ENCODE data around the gene YEATS2.
"Not testable (repeated sequence)": the region's sequence is repeated elsewhere in the genome, so short reads cannot be mapped to it uniquely, and the experiment has no call there.

The YEATS2 gene

DNA sequence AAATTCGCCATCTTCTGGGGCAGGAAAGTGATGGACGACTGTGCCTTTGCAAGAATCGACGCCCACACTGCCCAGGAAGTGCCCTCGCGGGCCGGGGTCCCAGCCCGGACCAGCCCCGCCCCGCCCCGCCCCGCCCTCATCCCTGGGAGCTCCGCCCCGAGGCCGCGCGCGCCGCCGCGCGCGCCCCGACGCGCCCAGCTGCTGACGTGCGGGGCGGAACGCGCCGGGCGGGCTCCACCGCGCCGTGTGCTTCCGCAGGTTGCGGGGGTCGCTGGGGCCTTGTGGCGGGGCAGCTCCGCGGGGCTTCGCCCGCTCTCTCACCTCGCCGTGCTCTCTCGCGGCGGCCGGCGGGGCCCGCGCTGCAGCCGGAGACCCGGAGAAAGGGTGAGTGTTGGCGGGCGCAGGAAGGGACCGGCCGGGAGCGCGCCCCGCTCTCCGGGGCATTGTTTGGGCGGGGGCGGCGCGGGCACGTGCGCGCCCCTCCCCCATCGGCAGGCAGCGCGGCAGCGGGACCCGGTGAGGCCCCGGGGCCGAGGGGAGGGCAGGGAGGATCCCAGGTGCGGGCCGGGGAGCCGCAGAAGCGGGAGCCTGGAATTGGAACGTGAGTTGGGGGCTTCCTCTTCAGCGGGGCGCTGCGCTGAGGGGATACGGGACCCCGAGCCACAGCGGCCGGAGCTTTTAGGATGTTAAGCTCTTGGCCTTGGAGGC is at the start of gene YEATS2:
YEATS2 (plus strand) TSS at position 188 of the 708 bp plus-strand sequence. CDS start 17,366 bp downstream, outside the sequence.
- DNase-seq: peak; percentile 78

DNA sequence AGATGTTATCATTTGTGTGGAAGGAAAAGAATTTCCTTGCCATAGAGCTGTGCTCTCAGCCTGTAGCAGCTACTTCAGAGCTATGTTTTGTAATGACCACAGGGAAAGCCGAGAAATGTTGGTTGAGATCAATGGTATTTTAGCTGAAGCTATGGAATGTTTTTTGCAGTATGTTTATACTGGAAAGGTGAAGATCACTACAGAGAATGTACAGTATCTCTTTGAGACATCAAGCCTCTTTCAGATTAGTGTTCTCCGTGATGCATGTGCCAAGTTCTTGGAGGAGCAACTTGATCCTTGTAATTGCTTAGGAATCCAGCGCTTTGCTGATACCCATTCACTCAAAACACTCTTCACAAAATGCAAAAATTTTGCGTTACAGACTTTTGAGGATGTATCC is 47.0 kb upstream of the YEATS2 start:
- no peak for DNase-seq

DNA sequence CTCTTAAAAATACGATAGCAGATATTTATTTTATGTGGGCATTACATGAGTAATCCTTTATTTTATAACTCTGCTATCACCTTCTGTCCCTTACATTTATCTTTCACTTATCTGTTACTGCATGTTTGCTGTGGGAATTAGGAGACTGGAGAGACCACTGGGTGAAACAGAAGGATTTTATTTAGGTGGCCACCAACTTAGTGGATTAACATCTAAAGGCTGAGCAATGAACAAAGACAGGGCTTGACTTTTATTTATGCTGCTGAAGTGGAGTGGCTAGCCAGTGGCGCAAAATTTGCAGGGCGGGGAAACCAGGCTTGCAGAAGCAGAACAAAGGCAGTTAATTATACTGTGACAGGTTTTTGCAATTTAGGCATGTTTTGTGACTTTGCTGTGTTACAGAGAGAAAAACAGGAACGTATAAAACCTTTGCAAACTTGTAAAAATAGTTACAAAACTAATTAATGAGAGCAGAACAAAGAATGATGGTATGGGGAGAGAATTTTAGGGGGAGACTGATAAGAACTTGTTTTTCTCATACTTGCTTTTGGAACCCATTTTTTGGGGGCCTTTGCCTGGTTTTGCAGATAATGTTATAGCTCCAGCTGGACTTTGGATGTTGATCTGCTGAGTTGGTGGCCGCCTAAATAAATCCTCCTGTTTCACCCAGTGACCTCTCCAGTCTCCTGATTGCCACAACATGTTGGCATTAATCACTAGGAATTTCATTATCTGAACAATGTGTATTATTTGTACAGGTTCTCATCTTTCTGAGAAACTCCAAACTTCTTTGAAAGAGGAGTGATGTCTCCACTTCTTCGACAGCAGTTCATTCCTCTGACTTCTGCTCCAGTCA is 44.2 kb upstream of the YEATS2 start:
- DNase-seq: no peak

DNA sequence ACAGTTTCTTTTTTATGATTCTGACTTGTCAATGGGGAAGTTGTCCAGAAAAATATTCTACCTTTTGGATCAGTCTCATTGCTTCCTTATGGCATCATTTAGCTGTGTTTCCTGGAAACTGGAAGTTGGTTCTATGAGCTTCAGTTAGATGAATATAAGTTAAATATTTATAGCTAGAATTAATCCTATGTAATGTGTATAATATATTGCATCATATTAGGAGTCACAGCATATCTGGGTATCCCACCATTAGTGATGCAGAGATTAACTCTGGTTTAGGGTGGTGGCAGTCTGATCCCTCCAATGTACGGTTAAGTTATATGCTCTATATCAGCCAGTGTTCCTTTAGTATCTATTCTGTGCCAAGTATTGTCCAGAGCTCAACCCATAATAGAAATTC is 42.9 kb upstream of the YEATS2 start:
- no peak for DNase-seq

DNA sequence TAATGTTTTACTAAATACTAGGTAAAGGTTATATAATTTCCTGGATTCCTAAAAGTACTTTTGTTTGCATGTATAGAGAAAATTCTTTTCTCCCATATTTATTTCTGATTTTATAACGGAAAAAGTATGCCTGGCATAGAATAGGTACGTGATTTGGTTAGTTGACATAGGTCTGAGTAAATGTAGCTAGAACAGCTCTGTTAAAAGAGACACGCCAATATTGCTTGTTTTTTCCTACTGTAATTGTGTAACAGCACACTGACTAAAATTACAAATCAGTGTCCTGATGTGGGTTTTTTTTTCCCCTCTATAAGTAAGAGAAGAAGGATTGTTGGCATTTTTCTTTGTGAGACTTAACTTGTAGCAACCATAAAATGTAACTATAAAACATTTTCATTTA is 35.5 kb upstream of the YEATS2 start:
- DNase-seq: no peak

DNA sequence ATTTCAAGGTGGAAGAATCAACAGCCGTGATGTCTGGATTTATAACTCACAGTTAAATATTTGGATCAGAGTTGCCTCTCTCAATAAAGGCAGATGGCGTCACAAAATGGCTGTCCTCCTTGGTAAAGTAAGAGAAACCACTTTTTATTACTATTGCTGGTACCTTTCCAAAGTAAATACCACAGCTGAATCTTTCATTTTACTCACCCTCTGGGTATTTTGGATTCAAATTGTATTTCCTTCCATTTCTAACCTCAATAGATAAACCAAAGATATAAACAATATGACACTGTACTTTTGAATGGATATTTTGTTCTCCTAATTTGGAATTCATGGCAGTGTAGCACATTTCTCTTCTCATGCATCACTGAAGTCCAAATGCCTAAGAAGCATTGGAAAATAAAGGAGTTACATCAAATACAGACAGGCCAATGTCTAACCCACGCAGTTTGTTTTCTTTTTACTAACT is 32.6 kb upstream of the YEATS2 start:
- DNase-seq: no peak

DNA sequence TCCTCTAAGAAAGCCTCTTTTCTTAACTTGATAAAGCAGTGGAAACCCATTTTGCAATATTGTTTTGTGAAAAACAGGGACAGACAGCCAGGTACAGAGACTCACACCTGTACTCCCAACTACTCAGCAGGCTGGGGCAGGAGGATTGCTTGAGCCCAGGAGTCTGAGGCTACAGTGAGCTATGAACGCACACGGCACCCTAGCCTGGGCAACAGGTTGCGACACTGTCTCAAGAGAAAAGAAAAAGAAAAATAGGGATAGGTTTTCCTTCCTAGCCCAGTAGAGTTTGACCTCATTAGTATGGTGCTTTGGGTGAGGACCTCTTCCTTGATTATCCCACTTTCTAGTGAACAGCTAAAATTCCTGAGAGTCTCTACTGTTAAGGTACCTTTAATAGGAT is 17.5 kb upstream of the YEATS2 start:
- DNase-seq: no peak

DNA sequence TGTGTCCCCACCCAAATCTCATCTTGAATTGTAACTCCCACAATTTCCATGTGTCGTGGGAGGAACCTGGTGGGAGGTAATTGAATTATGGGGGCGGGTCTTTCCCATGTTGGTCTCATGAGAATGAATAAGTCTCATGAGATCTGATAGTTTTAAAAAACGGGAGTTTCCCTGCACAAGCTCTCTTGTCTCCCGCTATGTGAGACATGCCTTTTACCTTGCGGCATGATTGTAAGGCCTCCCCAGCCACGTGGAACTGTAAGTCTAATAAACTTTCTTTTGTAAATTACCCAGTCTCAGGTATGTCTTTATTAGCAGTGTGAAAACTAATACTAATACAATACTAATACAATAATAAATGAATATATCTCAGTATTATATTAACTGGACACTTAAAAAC is 9.9 kb upstream of the YEATS2 start:
- DNase-seq: no peak

DNA sequence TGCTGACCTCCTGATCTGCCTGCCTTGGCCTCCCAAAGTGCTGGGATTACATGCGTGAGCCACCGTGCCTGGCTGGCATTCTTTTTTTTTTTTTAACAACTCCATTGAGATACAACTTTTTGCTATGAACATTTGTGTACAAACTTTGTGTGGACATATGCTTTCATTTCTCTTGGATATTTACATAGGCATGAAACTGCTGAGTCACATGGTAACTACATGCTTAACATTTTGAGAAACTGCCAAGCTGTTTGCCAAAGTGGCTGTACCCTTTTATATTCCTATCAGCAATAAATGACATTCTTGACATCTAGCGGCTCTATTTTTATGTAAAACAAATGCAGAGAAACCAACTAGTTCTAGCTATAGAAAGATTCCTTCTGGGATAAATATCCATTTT is 8.7 kb upstream of the YEATS2 start:
- DNase-seq: no peak

DNA sequence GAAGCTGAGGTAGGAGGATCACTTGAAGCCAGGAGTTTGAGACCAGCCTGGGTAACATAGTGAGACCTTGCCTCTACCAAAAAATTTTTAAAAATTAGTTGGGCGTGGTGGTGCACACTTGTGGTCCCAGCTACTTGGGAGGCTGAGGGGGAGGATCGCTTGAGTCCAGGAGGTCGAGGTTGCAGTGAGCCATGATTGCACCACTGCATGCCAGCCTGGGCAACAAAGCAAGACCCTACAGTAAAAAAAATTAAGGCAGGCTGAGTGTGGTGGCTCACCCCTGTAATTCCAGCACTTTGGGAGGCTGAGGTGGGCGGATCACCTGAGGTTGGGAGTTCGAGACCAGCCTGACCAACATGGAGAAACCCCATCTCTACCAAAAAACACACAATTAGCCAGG is 8.0 kb upstream of the YEATS2 start:
- not testable (repeated sequence) for DNase-seq

DNA sequence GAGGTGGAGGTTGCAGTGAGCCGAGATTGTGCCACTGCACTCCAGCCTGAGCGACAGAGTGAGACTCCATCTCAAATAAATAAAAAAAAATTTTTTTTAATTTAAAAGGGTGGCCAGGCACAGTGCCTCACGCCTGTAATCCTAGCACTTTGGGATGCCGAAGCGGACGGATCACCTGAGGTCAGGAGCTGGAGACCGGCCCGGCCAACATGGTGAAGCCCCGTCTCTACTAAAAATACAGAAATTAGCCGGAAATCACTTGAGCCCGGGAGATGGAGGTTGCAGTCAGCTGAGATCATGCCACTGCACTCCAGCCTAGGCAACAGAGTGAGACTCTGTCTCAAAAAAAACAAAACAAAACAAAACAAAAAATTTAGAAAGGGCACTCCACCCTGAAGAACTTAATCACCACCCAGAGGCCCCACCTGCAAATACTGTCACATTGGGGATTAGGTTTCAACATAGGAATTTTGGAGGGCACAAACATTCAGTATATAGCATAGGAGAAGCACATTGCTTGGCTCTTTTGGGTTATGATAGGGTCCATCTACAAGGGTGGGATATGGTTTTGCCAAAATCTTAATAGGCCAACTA is 7.1 kb upstream of the YEATS2 start:
- DNase-seq: no peak

DNA sequence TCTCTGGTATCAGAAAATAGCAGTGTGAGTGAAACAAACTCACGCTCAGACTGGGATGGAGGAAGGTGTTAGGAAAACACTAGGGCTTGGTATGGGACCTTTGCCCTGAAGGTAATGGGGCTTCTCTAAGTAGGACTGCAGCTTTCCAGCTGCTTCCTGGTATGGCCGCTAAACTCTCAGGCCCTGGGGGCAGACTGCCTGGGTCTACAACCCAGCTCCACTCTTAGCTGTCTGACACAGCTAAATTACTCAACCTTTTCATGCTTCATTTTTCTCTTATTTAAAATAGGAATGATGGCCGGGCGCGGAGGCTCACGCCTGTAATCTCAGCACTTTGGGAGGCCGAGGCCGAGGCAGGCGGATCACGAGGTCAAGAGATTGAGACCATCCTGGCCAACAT is 5.2 kb upstream of the YEATS2 start:
- DNase-seq: no peak

DNA sequence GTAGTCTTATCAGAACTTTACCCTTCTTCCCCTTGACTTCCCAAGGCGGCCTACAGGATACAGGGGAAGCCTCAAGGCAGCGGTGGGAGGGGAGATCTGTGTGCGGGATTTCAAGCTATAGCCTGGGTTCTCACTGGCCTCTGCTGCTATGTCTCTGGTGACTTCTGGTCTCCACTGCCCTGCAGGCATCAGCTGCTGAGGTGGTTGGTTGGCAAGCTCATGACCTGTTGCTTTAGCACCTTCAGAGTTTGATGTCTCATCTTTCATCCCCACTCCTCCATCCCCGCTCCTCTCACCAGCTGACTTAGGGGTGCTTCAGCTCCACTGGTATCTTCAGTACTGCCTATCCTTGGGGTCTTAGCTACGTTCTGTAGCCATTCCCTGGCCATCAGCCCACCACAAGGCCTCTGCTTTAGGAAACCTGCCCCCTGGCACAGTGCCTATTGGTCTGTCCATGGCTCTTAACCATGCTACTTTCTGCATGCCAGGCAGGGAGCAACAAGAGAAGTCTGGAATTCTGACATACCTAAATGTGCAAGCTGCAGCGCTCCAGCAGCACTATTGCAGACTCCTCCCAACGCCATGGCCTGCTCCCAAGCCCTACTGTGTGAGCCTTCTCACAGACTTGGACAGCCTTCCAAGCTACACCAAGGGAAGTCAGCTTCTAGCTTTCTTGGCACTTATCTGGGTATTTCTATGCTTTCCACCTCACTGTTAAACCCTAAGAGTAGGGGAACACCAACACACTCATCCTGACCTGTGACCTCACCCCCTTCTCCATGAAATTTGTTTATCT is 1.8 kb upstream of the YEATS2 start:
- no peak for DNase-seq

DNA sequence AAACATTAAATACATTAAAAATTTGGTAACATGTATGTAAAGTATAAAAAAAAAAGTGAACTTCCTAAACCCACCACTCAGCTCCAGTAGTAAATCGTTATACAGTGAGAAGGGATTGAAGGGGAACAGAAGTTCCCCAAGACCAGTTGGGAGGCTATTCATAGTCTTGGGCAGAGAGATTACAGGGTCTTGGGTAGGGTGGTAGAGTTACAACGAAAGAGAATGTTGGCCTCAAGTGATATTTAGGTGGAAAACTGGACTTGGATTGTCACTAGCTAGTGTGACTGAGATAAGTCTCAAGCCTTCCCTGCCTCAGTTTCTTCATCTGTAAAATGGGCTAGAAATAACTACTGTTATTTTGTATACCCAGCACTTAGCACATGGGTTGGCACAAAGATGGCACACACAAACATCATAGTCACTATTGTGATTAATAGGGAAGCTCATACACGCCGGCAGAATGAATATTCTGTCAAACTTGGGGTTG is 431 bp upstream of the YEATS2 start:
- DNase-seq: no peak

DNA sequence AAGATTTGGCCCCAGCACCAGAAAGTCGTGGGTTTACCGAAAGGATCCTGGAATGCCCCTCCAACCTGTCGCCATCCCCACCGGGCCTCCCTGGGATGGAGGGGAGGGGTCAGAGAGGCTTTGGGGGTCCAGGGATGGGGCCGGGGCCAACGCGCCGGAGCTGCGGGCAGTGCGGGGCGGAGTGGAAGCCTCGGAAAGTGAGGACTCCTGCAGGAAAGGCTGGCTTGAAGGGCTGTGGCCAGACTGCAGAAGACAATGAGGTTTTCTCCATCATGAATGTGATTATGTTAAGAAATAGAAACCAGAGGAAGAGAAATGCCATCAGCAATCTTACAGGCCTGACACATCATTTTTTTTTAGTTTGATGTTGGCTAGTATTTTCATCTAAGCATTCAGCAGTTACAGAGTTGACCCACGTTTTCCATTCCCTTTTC is 738 bp downstream of the YEATS2 start:
- peak; percentile 34 for DNase-seq

DNA sequence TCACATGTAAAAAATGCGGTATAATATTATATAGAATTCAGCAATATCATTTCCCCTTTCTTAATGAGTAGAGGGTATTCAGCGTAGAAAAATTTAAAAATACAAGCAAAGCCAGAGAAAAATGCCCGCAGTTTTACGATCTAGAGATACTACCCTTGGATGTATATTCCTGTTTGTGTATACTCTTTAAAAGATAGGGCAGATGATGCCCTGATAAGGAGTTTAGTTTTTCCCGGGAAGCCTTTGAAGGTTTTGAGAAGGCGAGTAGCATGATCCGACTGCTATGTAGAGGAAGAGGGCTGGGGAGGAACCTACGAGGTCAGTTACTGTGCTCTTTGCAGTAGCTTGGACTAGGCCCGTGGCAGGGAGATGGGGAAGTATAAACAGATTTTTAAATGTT is 1.2 kb downstream of the YEATS2 start:
- DNase-seq: no peak

DNA sequence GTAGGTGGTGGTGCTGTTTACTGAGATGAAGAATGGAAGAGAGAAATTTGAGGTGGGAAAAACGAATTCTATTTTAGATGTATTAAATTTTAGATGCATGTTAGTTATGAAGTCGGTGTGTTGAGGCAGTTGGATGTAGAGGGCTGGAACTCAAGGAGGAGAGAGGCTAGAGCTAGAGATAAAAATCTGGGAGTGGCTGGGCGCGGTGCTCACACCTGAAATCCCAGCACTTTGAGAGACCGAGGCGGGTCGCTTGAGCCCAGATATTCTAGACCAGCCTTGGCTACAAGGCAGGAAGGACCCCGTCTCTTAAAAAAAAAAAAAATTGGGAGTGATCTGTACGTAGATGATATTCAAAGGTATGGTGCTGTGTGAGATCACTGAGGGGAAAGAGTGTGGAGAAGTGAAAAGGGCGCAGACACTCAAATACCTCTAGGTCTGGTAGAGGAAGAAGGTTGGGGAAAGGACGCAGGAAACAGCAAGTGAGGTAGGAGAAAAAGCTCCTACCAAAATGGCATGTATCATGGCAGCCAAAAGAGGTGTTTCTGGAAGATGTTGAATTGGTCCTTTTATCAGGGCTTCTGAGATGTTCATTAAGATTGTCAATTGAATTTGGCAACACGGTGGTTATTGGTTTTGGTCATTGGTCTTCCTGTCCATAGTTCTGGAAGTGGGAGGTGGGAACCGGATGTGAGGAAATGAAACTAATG is 1.8 kb downstream of the YEATS2 start:
- no peak for DNase-seq

DNA sequence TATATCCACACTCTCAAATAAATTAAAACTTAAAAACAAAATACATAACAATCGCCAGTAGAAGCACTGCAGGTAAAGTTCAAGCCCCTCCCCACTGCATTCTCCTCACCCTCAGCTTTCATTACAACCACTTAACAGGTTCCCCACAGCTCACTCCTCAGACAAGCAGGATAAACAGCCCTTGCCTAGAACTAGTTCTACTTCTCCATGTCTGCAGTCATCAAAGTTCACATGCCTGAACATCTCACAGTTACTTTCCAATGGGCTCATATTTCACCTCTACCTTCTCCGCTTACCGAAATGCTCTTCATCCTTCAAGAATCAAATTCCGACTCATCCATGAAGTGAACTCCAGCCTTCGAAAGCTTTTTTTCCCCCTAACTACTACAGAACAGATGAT is 4.1 kb downstream of the YEATS2 start:
- DNase-seq: no peak

DNA sequence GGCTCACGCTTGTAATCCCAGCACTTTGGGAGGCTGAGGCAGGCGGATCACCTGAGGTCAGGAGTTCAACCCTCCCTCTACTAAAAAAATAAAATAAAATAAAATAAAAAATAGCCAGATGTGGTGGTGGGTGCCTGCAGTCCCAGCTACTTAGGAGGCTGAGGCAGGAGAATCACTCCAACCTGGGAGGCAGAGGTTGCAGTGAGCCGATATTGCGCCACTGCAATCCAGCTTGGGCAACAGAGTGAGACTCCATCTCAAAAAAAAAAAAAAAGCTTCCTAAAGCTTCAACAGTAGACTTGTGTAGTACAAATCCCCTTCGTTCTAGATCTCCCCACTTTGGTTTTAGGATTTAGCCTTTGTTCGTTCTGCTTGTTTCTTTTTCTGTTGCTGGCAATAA is 6.3 kb downstream of the YEATS2 start:
- DNase-seq: not testable (repeated sequence)

DNA sequence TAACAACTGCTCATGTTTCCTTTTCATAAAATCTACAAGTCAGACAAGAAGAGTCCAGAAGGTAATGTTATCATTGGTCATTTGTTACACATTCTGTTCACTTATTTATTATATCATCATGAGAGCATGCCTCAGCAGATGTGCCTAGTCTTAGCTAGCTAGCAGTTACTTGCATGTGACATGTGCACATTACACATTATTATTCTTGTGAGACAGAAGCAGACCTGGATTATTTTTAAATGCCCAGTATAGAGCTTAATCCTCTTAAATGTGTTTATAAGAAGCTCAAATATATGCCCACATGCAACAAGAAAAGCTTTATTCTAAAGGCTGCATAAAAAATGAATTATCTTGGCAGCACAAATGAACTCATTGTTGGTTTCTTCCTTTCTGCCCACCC is 12.6 kb downstream of the YEATS2 start:
- no peak for DNase-seq

DNA sequence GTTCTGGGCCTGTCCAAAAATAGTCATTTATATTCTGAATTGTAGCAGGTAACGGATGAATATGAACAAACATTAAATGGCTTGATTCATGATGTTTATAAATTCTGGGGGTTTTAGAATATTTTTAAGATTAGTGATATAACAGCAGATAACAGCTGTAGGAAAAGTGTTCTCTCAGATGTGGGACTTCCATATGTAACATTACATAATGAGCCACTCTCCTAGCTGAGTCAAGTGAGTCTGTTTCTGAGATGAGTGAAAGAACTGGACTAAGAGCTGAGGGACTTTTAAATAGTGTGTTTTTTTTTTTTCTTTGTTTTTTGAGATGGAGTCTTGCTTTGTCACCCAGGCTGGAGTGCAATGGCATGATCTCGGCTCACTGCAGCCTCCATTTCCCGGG is 13.9 kb downstream of the YEATS2 start:
- no peak for DNase-seq

DNA sequence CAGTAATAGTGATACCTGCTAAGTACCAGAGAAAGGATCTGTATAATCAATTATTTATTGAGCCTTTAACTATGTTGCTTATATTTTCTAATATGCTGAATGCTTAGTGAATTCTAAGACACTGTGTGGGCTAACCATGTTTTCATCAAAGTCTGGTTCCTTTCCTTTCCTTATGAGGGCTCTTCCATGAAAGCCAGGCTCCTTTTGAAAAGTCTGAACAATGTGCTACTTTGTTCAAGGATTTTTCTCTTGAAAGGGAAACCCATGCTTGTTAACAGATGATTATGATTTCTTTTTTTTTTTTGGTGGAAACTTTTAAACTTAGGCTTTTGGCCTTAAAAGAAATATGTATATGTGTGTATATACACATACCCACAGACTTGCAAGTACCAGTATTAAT is 17.0 kb downstream of the YEATS2 start:
- DNase-seq: no peak

Measured in NCI-H1436 (cell line).